GM12878 (cell line): Measurements from ENCODE around the gene AQP9. TPM values are rescaled to one million over a fixed set of nuclear protein-coding genes. Genes with fewer than 3 reads are reported as not detected.

Experiments
- ATAC-seq: fragments of 200-7000 bp; cut with Tn5 transposase; 3 replicates; pipeline ENCODE4 v1.9.1; 2020; ENCODE audit warnings: mild to moderate bottlenecking, moderate library complexity
- Bru-seq: library from RNA; stranded (reverse); fragments of 400-500 nt; gene quantifications from one replicate; lab custom pipeline; 2021; lab: Mats Ljungman, UMichigan
- BruChase-seq, 2 experiments: library from RNA; stranded (reverse); fragments of 400-500 nt; gene quantifications; one replicate each; lab custom pipeline; 2021; lab: Mats Ljungman, UMichigan
- BruUV-seq: library from RNA; stranded (reverse); fragments of 400-500 nt; replicated peaks from 2 replicates; lab custom pipeline; 2021; lab: Mats Ljungman, UMichigan
- CTCF ChIA-PET: fragments of 300-600 bp; sonication (Branson Sonifier 250); formaldehyde crosslinking; extraction: SDS; loops from one replicate; lab custom pipeline; 2021; ENCODE audit warnings: inconsistent platforms; lab: Yijun Ruan, JAX
- POLR2A ChIA-PET: fragments of 350-600 bp; formaldehyde crosslinking; extraction: SDS; loops from one replicate; lab custom pipeline; 2021; ENCODE audit warnings: inconsistent platforms; lab: Charles Lee
- RAD21 ChIA-PET: fragments of 300-600 bp; sonication (Branson Sonifier 250); formaldehyde crosslinking; loops from one replicate; lab custom pipeline; 2023; ENCODE audit warnings: antibody characterized with exemption; ENCODE audit not compliant: unreplicated experiment; lab: Charles Lee
- SMC1A ChIA-PET: fragments of 300-600 bp; sonication (Branson Sonifier 250); formaldehyde crosslinking; loops from one replicate; lab custom pipeline; 2023; ENCODE audit not compliant: unreplicated experiment, uncharacterized antibody; lab: Charles Lee
- DNase-seq: peaks from one replicate; pipeline ENCODE4 v3.0.0-alpha.2; 2011; ENCODE audit warnings: low read depth, low spot score
- FAIRE-seq: peaks from 3 replicates; lab custom pipeline; 2011; peaks lifted over from hg19 to GRCh38; lab: Jason Lieb, UNC
- H2AFZ ChIP-seq: 2 replicates; pipeline ENCODE4 v1.6.0; 2011; ENCODE audit warnings: low read depth, low read length, control low read depth; ENCODE audit not compliant: control insufficient read depth
- H3K27ac ChIP-seq: 2 replicates; pipeline ENCODE4 v1.5.1; 2011; ENCODE audit warnings: control low read depth; ENCODE audit not compliant: control insufficient read depth, insufficient read depth
- H3K27me3 ChIP-seq, 2 experiments: replicated peaks in 1 of 2; 2 replicates each; pipeline versions ENCODE4 v1.6.0 to v1.6.1; 2011; ENCODE audit warnings: low read length in 1 of 2; ENCODE audit not compliant: control insufficient read depth in 2 of 2, insufficient read depth in 2 of 2
- H3K36me3 ChIP-seq, 2 experiments: 2 replicates each; pipeline ENCODE4 v1.5.1; 2011; ENCODE audit warnings: low read length in 1 of 2; ENCODE audit not compliant: control insufficient read depth in 2 of 2, insufficient read depth in 2 of 2
- H3K4me1 ChIP-seq: 2 replicates; pipeline ENCODE4 v1.6.1; 2011; ENCODE audit warnings: mild to moderate bottlenecking, low read length, moderate library complexity, mixed read lengths; ENCODE audit not compliant: control insufficient read depth, insufficient read depth
- H3K4me2 ChIP-seq: 2 replicates; pipeline ENCODE4 v1.6.0; 2011; ENCODE audit warnings: control low read depth; ENCODE audit not compliant: control insufficient read depth, insufficient read depth
- H3K4me3 ChIP-seq: fragments of 200-600 bp; sonication (generic); 2 replicates; pipeline ENCODE4 v1.5.1; 2016
- H3K79me2 ChIP-seq: 2 replicates; pipeline ENCODE4 v1.6.0; 2011; ENCODE audit warnings: low read length; ENCODE audit not compliant: control insufficient read depth, insufficient read depth
- H3K9ac ChIP-seq: 2 replicates; pipeline ENCODE4 v1.8.0; 2011; ENCODE audit warnings: low read length, control low read depth, mixed read lengths; ENCODE audit not compliant: control insufficient read depth, insufficient read depth
- H3K9me3 ChIP-seq: replicated peaks from 3 replicates; pipeline ENCODE4 v1.5.1; 2011; ENCODE audit warnings: mild to moderate bottlenecking, low read length; ENCODE audit not compliant: control insufficient read depth, insufficient read depth
- H4K20me1 ChIP-seq: 2 replicates; pipeline ENCODE4 v1.6.0; 2011; ENCODE audit not compliant: control insufficient read depth, insufficient read depth
- MEF2A ChIP-seq: IDR thresholded peaks from 2 replicates; pipeline ENCODE4 v1.6.1; 2011; ENCODE audit warnings: low read depth, mild to moderate bottlenecking, low read length, moderate library complexity; ENCODE audit not compliant: insufficient read depth
- MLLT1 ChIP-seq: fragments of 450-650 bp; IDR thresholded peaks from 2 replicates; pipeline ENCODE4 v1.6.1; 2016; ENCODE audit warnings: mild to moderate bottlenecking
- RELA ChIP-seq: fragments of 450-650 bp; IDR thresholded peaks from 2 replicates; pipeline ENCODE4 v1.8.0; 2014; ENCODE audit warnings: borderline replicate concordance; ENCODE audit not compliant: partially characterized antibody
- WGBS: methylation state at CpG from one replicate; pipeline ENCODE4 v1.1.6; 2016; ENCODE audit warnings: low lambda C conversion rate; ENCODE audit not compliant: insufficient replicate concordance, insufficient coverage; ENCODE audit errors: missing lambda C conversion rate; 5-methylcytosine and 5-hydroxymethylcytosine counted together
- in situ Hi-C: fragments of 300-500 bp; cut with MboI; formaldehyde crosslinking; loops from 9 replicates; pipeline ENCODE4 v1.14.3; 2018; ENCODE audit warnings: mixed read lengths
- intact Hi-C: fragments of 100-400 bp; cut with micrococcal nuclease; formaldehyde crosslinking; loops from one replicate; pipeline ENCODE4 v1.14.2; 2022; ENCODE audit not compliant: unreplicated experiment
- long read RNA-seq, 2 experiments: library from polyadenylated mRNA; unstranded; transcript quantifications; one replicate each; pipeline ENCODE4 v2.0.0, GENCODE V29; 2019 to 2020
- polyA minus RNA-seq, 3 experiments: library from RNA; depleted of rRNA, polyadenylated mRNA; stranded (reverse); fragments of >200 nt; gene quantifications; 2 replicates each; pipeline ENCODE4 v1.2.3, GENCODE V29; 2011
- polyA plus RNA-seq, 11 experiments: library from polyadenylated mRNA; depleted of rRNA in 4 of 11; unstranded in 6 of 11; stranded (reverse) in 5 of 11; fragments of >200 nt; fragmentation: Nextera tagmentation in 4 of 11; fragmentation: Illumina TruSeq in 1 of 11; extraction: Ambion mirVana in 4 of 11; extraction: Trizol in 1 of 11; gene quantifications; 1 replicate in 1 of 11; 2 replicates in 10 of 11; pipeline versions ENCODE4 v1.2.1 to v1.2.3, GENCODE V29; 2011 to 2016; ENCODE audit warnings: inconsistent platforms in 2 of 11, missing spikeins in 2 of 11, low read depth in 1 of 11
- total RNA-seq, 4 experiments: library from RNA; depleted of rRNA in 3 of 4; stranded (reverse); fragments of >200 nt in 3 of 4; fragmentation: Illumina TruSeq in 1 of 4; extraction: Trizol in 1 of 4; gene quantifications; 2 replicates each; pipeline versions ENCODE4 v1.2.1 to v1.2.3, GENCODE V29; 2013 to 2021

Gene AQP9
- total RNA-seq (2013; cell fraction: nucleolus; rRNA removed) = 0.19 TPM in 1 of 2 replicates, not detected in the other
- total RNA-seq (2014; rRNA removed) (0.06 and 0.22 TPM in 2 replicates), total RNA-seq (2014; rRNA removed; fragmentation: Illumina TruSeq; extraction: Trizol) (0.23 and 0.36 TPM in 2 replicates), total RNA-seq (2021) (0.37 and 0.41 TPM in 2 replicates), polyA plus RNA-seq (2011; rRNA removed) (3.0 and 3.8 TPM in 2 replicates), polyA plus RNA-seq (2014; fragmentation: Illumina TruSeq; extraction: Trizol) (0.17 and 0.32 TPM in 2 replicates), polyA plus RNA-seq (2014; fragmentation: Nextera tagmentation; extraction: Ambion mirVana) (under 1 TPM; 0.05 to 0.15 TPM), polyA plus RNA-seq (2014; rRNA removed) (0.11 and 0.15 TPM in 2 replicates), polyA plus RNA-seq (2016; fragmentation: Nextera tagmentation; extraction: Ambion mirVana) (under 1 TPM; 0.19 to 0.25 TPM), polyA minus RNA-seq (2011; rRNA and poly(A)+ RNA removed) (3.3 and 3.8 TPM in 2 replicates), Bru-seq, nascent RNA (percentile 51 among the genes with signal in this experiment), BruChase-seq, experiment 1, labeled RNA remaining after a 6-hour chase (percentile 50 among the genes with signal in this experiment), BruChase-seq, experiment 2, labeled RNA remaining after a 2-hour chase (percentile 48 among the genes with signal in this experiment)
- 0.10 TPM for polyA plus RNA-seq (2011; ENCODE audit: low read depth)
- polyA plus RNA-seq (2011; cell fraction: cytosol; rRNA removed) = 1.5 and 1.8 TPM in 2 replicates
- 1.4 and 2.2 TPM in 2 replicates for polyA plus RNA-seq (2011; cell fraction: nucleus; rRNA removed)
- 0.11 and 0.18 TPM in 2 replicates for polyA plus RNA-seq (2012)
- polyA minus RNA-seq (2011; cell fraction: cytosol; rRNA and poly(A)+ RNA removed) = 0.52 and 0.67 TPM in 2 replicates
- 1.1 and 1.2 TPM in 2 replicates for polyA minus RNA-seq (2011; cell fraction: nucleus; rRNA and poly(A)+ RNA removed)
- long read RNA-seq, experiment 1 = 0 reads
- long read RNA-seq, experiment 2, partial matches to known transcripts = 0 of 2 reads
- long read RNA-seq, experiment 2, other reads (novel, unspliced or antisense) = 2 of 2 reads

- no peak within 1 kb of the TSS for H3K27ac ChIP-seq
- intact Hi-C loops = no loop called here
- H3K9me3 ChIP-seq = no peaks in the 10 kb centered on the region
- H2AFZ ChIP-seq = no peak within 1 kb of the TSS
- WGBS = 15% methylated on average over 7 of the region's 7 CpGs
- no TSS peak for BruUV-seq
- ChIA-PET SMC1A (interaction anchor here (0.6 kb wide), 1 partner anchor 39 kb away, joined by 3 read pairs; no protein-coding TSS in a partner anchor), RAD21 (no interaction called here), POLR2A (no interaction called here), CTCF (interaction anchor here (1.3 kb wide), 1 partner anchor 10 kb away, joined by 4 read pairs; no protein-coding TSS in a partner anchor)
- H3K9ac ChIP-seq = no peak within 1 kb of the TSS
- DNase-seq = no peak
- H4K20me1 ChIP-seq = no peaks in the 10 kb centered on the region
- no peak within 1 kb of the TSS for H3K4me2 ChIP-seq
- peaks cover 0 to 11% of the 10 kb centered on the region in 2 experiments; a peak in 1 of 4 replicates for H3K27me3 ChIP-seq
- no peak for TF ChIP-seq MLLT1
- no peak for TF ChIP-seq MEF2A
- TF ChIP-seq RELA = peak; percentile 45
- FAIRE-seq = no peak
- no peaks in the 10 kb centered on the region for H3K4me1 ChIP-seq
- H3K79me2 ChIP-seq = no peaks in the 10 kb centered on the region
- H3K4me3 ChIP-seq = no peak within 1 kb of the TSS
- in situ Hi-C loops = no loop called here
- H3K36me3 ChIP-seq = no peaks in the 10 kb centered on the region
- ATAC-seq = peak; percentile 52
These were observed at the start of gene AQP9 for GRCh38 chr15:58138106-58138505. AQP9 (plus strand) TSS chr15:58138381; CDS start chr15:58138566, 185 bp downstream.
